Uterus (tissue), 2 donors: ENCODE measurements around the gene PRKAG2.

Experiments used
- CTCF ChIP-seq, 4 experiments: fragments of 200-600 bp in 2 of 4; fragments of 450-650 bp in 2 of 4; sonication (generic) in 2 of 4; IDR thresholded peaks; one replicate each; pipeline ENCODE4 v1.5.1; 2016 to 2019; ENCODE audit warnings: antibody characterized with exemption in 4 of 4, mild to moderate bottlenecking in 2 of 4, moderate library complexity in 1 of 4
- POLR2A ChIP-seq, 2 donors: fragments of 450-650 bp; IDR thresholded peaks; one replicate each; pipeline ENCODE4 v1.6.1; 2016; ENCODE audit warnings: antibody characterized with exemption in 2 of 2, mild to moderate bottlenecking in 1 of 2, moderate library complexity in 1 of 2

- TF ChIP-seq CTCF (IDR thresholded peaks at IDR 0.05) = no peak
- TF ChIP-seq POLR2A (IDR thresholded peaks at IDR 0.05) = no peak
These were observed 28.9 kb upstream of the PRKAG2 start for GRCh38 chr7:151905766-151906165.
